ENCODE results near the gene CWH43. TPM values are rescaled to one million over a fixed set of nuclear protein-coding genes. Genes with fewer than 3 reads are reported as not detected.

Gene CWH43
- total and polyA plus RNA-seq, 2 of the 13 experiments (the other 11 are each of a cell fraction or from before 2014, with no cell fraction given), result not detected

DNA sequence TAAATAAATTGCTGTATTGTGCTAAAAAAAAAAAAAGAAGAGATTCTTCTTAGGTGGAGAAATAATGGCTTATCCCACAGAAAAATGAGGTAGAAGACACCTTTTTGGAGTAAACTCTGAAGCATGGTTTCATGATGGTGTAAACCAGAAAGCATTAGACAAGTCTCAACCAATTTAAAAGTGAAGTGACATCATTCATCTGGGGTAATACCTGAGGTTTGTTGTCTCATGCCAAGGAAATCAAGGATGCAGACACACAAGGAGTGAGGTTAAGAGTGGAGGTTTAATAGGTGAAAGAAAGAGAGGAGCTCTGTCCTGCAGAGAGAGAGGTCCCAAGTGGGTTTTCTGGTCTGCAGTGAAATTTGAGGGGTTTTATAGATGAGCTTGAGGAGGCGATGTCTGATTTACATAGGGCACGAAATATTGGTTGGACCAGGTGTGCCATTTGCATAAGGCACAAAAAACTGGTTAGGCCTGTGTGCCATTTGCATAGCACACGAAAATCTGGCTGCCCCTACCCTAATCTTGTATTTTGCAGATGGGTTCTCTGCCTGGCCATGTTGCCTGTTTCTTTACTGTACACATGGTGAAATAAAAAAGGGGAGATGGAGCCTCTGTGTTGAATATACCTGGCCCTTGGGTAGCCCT, 25.0 kb upstream of the CWH43 start (continued):
- TF ChIP-seq PHF5A (CRISPR knock-in tag; IDR thresholded peaks at IDR 0.05; ENCODE audit: low read depth, unreplicated experiment), result no peak
- no peak for TF ChIP-seq HMGA1 (CRISPR knock-in tag; conservative IDR thresholded peaks at IDR 0.05)
- TF ChIP-seq, protein P1, sequence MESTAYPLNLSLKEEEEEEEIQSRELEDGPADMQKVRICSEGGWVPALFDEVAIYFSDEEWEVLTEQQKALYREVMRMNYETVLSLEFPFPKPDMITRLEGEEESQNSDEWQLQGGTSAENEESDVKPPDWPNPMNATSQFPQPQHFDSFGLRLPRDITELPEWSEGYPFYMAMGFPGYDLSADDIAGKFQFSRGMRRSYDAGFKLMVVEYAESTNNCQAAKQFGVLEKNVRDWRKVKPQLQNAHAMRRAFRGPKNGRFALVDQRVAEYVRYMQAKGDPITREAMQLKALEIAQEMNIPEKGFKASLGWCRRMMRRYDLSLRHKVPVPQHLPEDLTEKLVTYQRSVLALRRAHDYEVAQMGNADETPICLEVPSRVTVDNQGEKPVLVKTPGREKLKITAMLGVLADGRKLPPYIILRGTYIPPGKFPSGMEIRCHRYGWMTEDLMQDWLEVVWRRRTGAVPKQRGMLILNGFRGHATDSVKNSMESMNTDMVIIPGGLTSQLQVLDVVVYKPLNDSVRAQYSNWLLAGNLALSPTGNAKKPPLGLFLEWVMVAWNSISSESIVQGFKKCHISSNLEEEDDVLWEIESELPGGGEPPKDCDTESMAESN (CRISPR knock-in tag; conservative IDR thresholded peaks at IDR 0.05), result no peak
- TF ChIP-seq NCOA5 (CRISPR knock-in tag; IDR thresholded peaks at IDR 0.05), result no peak
- TF ChIP-seq FOSL2 (CRISPR knock-in tag; IDR thresholded peaks at IDR 0.05), result no peak
- TF ChIP-seq JUND (CRISPR knock-in tag; IDR thresholded peaks at IDR 0.05), result no peak
- TF ChIP-seq THAP11 (CRISPR knock-in tag; IDR thresholded peaks at IDR 0.05), result no peak
- TF ChIP-seq IKZF1 (IDR thresholded peaks at IDR 0.05), result no peak
- TF ChIP-seq ZNF776 (CRISPR knock-in tag; IDR thresholded peaks at IDR 0.05), result no peak
- TF ChIP-seq ZC3H4 (CRISPR knock-in tag; IDR thresholded peaks at IDR 0.05; ENCODE audit: borderline replicate concordance), result no peak

DNA sequence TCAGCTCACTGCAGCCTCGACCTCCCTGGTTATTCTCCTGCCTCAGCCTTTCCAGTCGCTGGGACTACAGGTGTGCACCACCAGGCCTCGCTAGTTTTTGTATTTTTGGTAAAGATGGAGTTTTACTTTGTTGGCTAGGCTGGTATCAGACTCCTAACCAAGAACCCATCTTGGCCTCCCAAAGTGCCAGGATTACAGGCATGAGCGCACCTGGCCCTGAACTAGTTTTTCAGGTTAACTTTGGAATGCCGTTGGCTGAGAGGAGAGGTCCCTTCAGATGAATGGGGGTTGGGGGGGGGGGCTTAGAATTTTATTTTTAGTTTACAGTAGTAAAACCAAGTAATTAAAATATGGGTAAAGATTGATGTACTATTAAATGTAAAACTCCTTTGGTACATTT, 23.4 kb upstream of the CWH43 start:
- Histone ChIP-seq H3K4me3 (replicated peaks in 1 of 3; ENCODE audit: insufficient read depth in 1 of 3, low read depth in 2 of 3, low read length in 3 of 3) (no peak overlapping the region), H3K27me3 (ENCODE audit: control insufficient read depth in 1 of 2, insufficient read depth in 2 of 2, low read length in 2 of 2) (no peaks in the 10 kb centered on the region), H3K4me2 (ENCODE audit: low read depth, low read length) (no peak overlapping the region), H3K79me2 (ENCODE audit: insufficient read depth, low read length) (no peaks in the 10 kb centered on the region), H3K36me3 (replicated peaks in 1 of 2; ENCODE audit: control insufficient read depth in 1 of 2, insufficient read depth in 2 of 2, low read length in 2 of 2) (no peaks in the 10 kb centered on the region), H4K20me1 (ENCODE audit: insufficient read depth, low read length) (no peaks in the 10 kb centered on the region), H3K4me1 (ENCODE audit: insufficient read depth, low read length) (no peaks in the 10 kb centered on the region), H3K9ac (ENCODE audit: insufficient read depth, low read depth, low read length) (no peak overlapping the region), H3K9me3 (ENCODE audit: low read length) (no peaks in the 10 kb centered on the region), H3K27ac (ENCODE audit: extremely low read length, insufficient read depth, low read length) (no peak overlapping the region), H2AFZ (ENCODE audit: low read length) (no peak overlapping the region)
- ChIA-PET CTCF (ENCODE audit: low intra/inter-chr PET ratio, low total read pairs) (interaction anchor here (0.6 to 6.9 kb wide), 7 partner anchors 19 to 835 kb away, joined by 3 to 95 read pairs (median 4); no protein-coding TSS in a partner anchor), POLR2A (no interaction called here)
- no peak for TF ChIP-seq GTF3A (CRISPR knock-in tag; conservative IDR thresholded peaks at IDR 0.05)
- TF ChIP-seq, protein P2, sequence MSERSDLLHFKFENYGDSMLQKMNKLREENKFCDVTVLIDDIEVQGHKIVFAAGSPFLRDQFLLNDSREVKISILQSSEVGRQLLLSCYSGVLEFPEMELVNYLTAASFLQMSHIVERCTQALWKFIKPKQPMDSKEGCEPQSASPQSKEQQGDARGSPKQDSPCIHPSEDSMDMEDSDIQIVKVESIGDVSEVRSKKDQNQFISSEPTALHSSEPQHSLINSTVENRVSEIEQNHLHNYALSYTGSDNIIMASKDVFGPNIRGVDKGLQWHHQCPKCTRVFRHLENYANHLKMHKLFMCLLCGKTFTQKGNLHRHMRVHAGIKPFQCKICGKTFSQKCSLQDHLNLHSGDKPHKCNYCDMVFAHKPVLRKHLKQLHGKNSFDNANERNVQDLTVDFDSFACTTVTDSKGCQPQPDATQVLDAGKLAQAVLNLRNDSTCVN (CRISPR knock-in tag; IDR thresholded peaks at IDR 0.05; ENCODE audit: borderline replicate concordance), result no peak
- TF ChIP-seq CREM (IDR thresholded peaks at IDR 0.05), result no peak
- no peak for TF ChIP-seq CREM (CRISPR knock-in tag; IDR thresholded peaks at IDR 0.05)
- no peak for TF ChIP-seq KDM4B (CRISPR knock-in tag; IDR thresholded peaks at IDR 0.05)
- no peak for TF ChIP-seq XRCC5 (optimal IDR thresholded peaks at IDR 0.05; ENCODE audit: low read length)
- no peak for TF ChIP-seq NFE2L1 (CRISPR knock-in tag; IDR thresholded peaks at IDR 0.05; ENCODE audit: borderline replicate concordance)
- TF ChIP-seq GPN1 (CRISPR knock-in tag; IDR thresholded peaks at IDR 0.05; ENCODE audit: borderline replicate concordance), result no peak
- TF ChIP-seq SIX4 (CRISPR knock-in tag; IDR thresholded peaks at IDR 0.05), result no peak
- TF ChIP-seq TP53 (CRISPR knock-in tag; conservative IDR thresholded peaks at IDR 0.05), result no peak
- TF ChIP-seq, protein P3, sequence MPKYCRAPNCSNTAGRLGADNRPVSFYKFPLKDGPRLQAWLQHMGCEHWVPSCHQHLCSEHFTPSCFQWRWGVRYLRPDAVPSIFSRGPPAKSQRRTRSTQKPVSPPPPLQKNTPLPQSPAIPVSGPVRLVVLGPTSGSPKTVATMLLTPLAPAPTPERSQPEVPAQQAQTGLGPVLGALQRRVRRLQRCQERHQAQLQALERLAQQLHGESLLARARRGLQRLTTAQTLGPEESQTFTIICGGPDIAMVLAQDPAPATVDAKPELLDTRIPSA (CRISPR knock-in tag; IDR thresholded peaks at IDR 0.05; ENCODE audit: borderline replicate concordance), result no peak
- DNase-seq (ENCODE audit: low spot score) (no peak), ATAC-seq (no peak), FAIRE-seq (no peak)
- no TSS peak for BruUV-seq (replicated peaks)
- in situ Hi-C loops (cut with HindIII; ENCODE audit: extremely low pct_ligation_motif_present, low pct_unique_long_range_greater_than_20kb), result loop anchor here (5.0 kb wide), 1 partner anchor 385 kb away; no protein-coding TSS in a partner anchor
- WGBS (ENCODE audit: low lambda C conversion rate), result 27% methylated on average over 5 of the region's 5 CpGs
- intact Hi-C loops (cut with micrococcal nuclease; ENCODE audit: unreplicated experiment), result loop anchor here (1.0 to 10.0 kb wide), 4 partner anchors 182 to 648 kb away; partner anchors contain the start of gene FRYL

Data from HepG2 (cell line).